K562 (cell line): ENCODE results near the gene PALLD.

Experiments
- CEBPB ChIP-seq: fragments of 450-650 bp; IDR thresholded peaks from 2 replicates; pipeline ENCODE4 v1.6.1; 2016; ENCODE audit warnings: missing genetic modification characterization, missing compliant biosample characterization
- CHD1 ChIP-seq: fragments of 200-600 bp; sonication (generic); IDR thresholded peaks from one replicate; pipeline ENCODE4 v1.6.1; 2012; ENCODE audit warnings: mild to moderate bottlenecking, moderate library complexity, low read length, inconsistent platforms
- CTCF ChIP-seq, 3 experiments: IDR thresholded peaks in 2 of 3; conservative IDR thresholded peaks in 1 of 3; 2 replicates each; pipeline ENCODE4 v1.5.1; 2011 to 2012; ENCODE audit warnings: low read length in 3 of 3, mild to moderate bottlenecking in 3 of 3, control low read depth in 2 of 3, improper control_type of control experiment in 1 of 3, inconsistent platforms in 1 of 3, low read depth in 1 of 3, mixed read lengths in 1 of 3, moderate library complexity in 1 of 3; ENCODE audit not compliant: insufficient read depth in 2 of 3
- EP300 ChIP-seq: IDR thresholded peaks from 2 replicates; pipeline ENCODE4 v1.6.1; 2012; ENCODE audit warnings: low read length, improper control_type of control experiment
- GATAD2A ChIP-seq: fragments of 450-650 bp; IDR thresholded peaks from 2 replicates; pipeline ENCODE4 v1.6.1; 2017
- POLR2AphosphoS5 ChIP-seq: IDR thresholded peaks from 2 replicates; pipeline ENCODE4 v1.6.1; 2011; ENCODE audit warnings: mild to moderate bottlenecking, low read depth, low read length, moderate library complexity; ENCODE audit not compliant: control insufficient read depth, insufficient read depth
- SIX5 ChIP-seq, 2 experiments: IDR thresholded peaks; 2 replicates each; pipeline ENCODE4 v1.6.1; 2011; ENCODE audit warnings: low read length in 2 of 2, borderline replicate concordance in 1 of 2, low read depth in 1 of 2, mild to moderate bottlenecking in 1 of 2, moderate library complexity in 1 of 2; ENCODE audit not compliant: insufficient read depth in 1 of 2
- ZNF780A ChIP-seq: fragments of 250-450 bp; sonication (Bioruptor Pico); IDR thresholded peaks from 2 replicates; pipeline ENCODE4 v1.5.0; 2021; ENCODE audit warnings: mild to moderate bottlenecking
- TF ChIP-seq, protein P1 (sequence below): fragments of 250-450 bp; sonication (Bioruptor Pico); IDR thresholded peaks from 2 replicates; pipeline ENCODE4 v1.9.0; 2021; ENCODE audit warnings: mild to moderate bottlenecking

GRCh38 chr4:168642591-168642990 is 145.7 kb downstream of the PALLD start:
- TF ChIP-seq CEBPB (tag) (no peak), GATAD2A (no peak), SIX5 (IDR thresholded peaks at IDR 0.05; ENCODE audit: borderline replicate concordance in 1 of 2, insufficient read depth in 1 of 2, low read depth in 1 of 2, low read length in 2 of 2) (no peak), CTCF (IDR thresholded peaks at IDR 0.05 in 2 of 3, conservative IDR thresholded peaks at IDR 0.05 in 1 of 3; ENCODE audit: insufficient read depth in 2 of 3, low read depth in 1 of 3, low read length in 3 of 3) (no peak), CHD1 (no peak), EP300 (no peak), ZNF780A (CRISPR knock-in tag) (no peak), POLR2AphosphoS5 (no peak)
- TF ChIP-seq, protein P1, sequence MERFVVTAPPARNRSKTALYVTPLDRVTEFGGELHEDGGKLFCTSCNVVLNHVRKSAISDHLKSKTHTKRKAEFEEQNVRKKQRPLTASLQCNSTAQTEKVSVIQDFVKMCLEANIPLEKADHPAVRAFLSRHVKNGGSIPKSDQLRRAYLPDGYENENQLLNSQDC (CRISPR knock-in tag) = no peak
